Ovary (tissue), 9 donors: ENCODE data around the gene POFUT1. TPM values are rescaled to one million over a fixed set of nuclear protein-coding genes. Genes with fewer than 3 reads are reported as not detected.

ENCODE experiments used
- DNase-seq, 5 donors: peaks; one replicate each; pipeline ENCODE4 v3.0.0-alpha.2; 2019 to 2020
- H3K27ac ChIP-seq, 2 donors: fragments of 200-600 bp; one replicate each; pipeline versions ENCODE4 v1.5.1 to v1.8.0; 2019 to 2022
- H3K27me3 ChIP-seq: fragments of 200-600 bp; one replicate; pipeline ENCODE4 v1.8.0; 2022
- H3K36me3 ChIP-seq: fragments of 200-600 bp; sonication (generic); one replicate; pipeline ENCODE4 v1.5.1; 2019
- H3K4me1 ChIP-seq: one replicate; pipeline ENCODE4 v1.8.1; 2013; ENCODE audit warnings: mild to moderate bottlenecking, moderate library complexity; ENCODE audit not compliant: insufficient read depth
- H3K4me3 ChIP-seq: fragments of 200-600 bp; sonication (generic); one replicate; pipeline ENCODE4 v1.5.1; 2017
- H3K9me3 ChIP-seq, 2 donors: fragments of 200-600 bp in 1 of 2; sonication (generic) in 1 of 2; one replicate each; pipeline versions ENCODE4 v1.5.1 to v1.8.1; 2013 to 2019; ENCODE audit warnings: mild to moderate bottlenecking in 1 of 2, moderate library complexity in 1 of 2
- EP300 ChIP-seq: sonication (generic); formaldehyde crosslinking; IDR thresholded peaks from one replicate; pipeline ENCODE4 v1.6.1; 2017; ENCODE audit warnings: antibody characterized with exemption
- POLR2A ChIP-seq: fragments of 450-650 bp; IDR thresholded peaks from one replicate; pipeline ENCODE4 v1.6.1; 2017; ENCODE audit warnings: antibody characterized with exemption, mild to moderate bottlenecking, moderate library complexity
- WGBS, 3 donors: extraction: QIAGEN DNeasy Blood & Tissue Kit in 1 of 3; methylation state at CpG; one replicate each; pipeline versions ENCODE4 v1.1.5 to v1.1.7; 2013 to 2017; 5-methylcytosine and 5-hydroxymethylcytosine counted together
- intact Hi-C, 4 donors: fragments of 100-400 bp; cut with DNase I; formaldehyde crosslinking; loops; one replicate each; pipeline versions ENCODE4 v1.11.0 to v1.15.1; 2022 to 2023
- polyA plus RNA-seq, 2 donors: library from polyadenylated mRNA; stranded (reverse); fragments of 200-250 nt in 1 of 2; fragments of 350-450 nt in 1 of 2; fragmentation: Illumina TruSeq in 1 of 2; extraction: RNeasy Lipid Tissue Mini Kit (QIAGEN cat#74804) in 1 of 2; gene quantifications; one replicate each; pipeline ENCODE4 v1.2.3, GENCODE V29; 2013 to 2014
- total RNA-seq, 7 donors: library from RNA; depleted of rRNA in 2 of 7; stranded (reverse); fragments of >200 nt in 2 of 7; fragmentation: NEBNext Ultra II Directional in 3 of 7; extraction: Animal tissue kit (Norgen Biotek cat#: 25700) in 3 of 7; gene quantifications; one replicate each; pipeline versions ENCODE4 v1.1.0 to v1.2.4, GENCODE V29; 2016 to 2023
- TF ChIP-seq, protein P1 (sequence below), 3 donors: fragments of 450-650 bp in 2 of 3; fragments of 200-600 bp in 1 of 3; IDR thresholded peaks; one replicate each; pipeline versions ENCODE4 v1.5.1 to v1.8.0; 2016 to 2022; ENCODE audit warnings: antibody characterized with exemption in 3 of 3, mild to moderate bottlenecking in 1 of 3
- donor health status: DM: no; HTN: no; CAD: no; lungs with moderate emphysema.
- donor health status: DM: no; HTN: no; CAD: no.
- donor health status: Bipolar disorder and iron deficiency.
- donor health status: DM: yes; HTN: yes; CAD: no.
- donor health status: DM: no; HTN: no; CAD: no.
- donor health status: DM: yes; HTN: yes; CAD: no.

The POFUT1 gene
- total and polyA plus RNA-seq, 9 donors, result 18.0 to 48.4 (median 32.3) TPM

DNA sequence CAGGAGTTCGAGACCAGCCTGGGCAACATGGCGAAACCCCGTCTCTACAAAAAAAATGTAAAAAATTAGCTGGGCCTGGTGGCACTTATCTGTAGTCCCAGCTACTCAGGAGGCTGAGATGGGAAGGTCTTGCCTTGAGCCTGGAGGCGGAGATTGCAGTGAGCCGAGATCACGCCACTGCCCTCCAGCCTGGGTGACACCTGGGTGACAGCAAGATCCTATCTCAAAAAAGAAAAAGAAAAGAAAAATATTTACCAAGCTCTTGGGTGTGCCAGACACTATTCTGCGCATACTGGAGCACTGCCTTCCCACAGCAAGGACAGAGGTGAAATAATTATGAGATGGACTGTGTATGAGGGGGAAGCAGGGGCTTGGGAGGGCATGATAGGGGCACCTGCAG lies 19.6 kb downstream of the POFUT1 start:
- Histone ChIP-seq H3K27me3 (no peaks in the 10 kb centered on the region), H3K27ac (no peak overlapping the region), H3K4me3 (no peak overlapping the region), H3K36me3 (no peaks in the 10 kb centered on the region), H3K4me1 (no peaks in the 10 kb centered on the region), H3K9me3 (no peaks in the 10 kb centered on the region)
- 92% methylated on average over 7 of the region's 7 CpGs for WGBS, 3 donors
- intact Hi-C loops, result no loop called here
- no peak for DNase-seq
- TF ChIP-seq, protein P1, sequence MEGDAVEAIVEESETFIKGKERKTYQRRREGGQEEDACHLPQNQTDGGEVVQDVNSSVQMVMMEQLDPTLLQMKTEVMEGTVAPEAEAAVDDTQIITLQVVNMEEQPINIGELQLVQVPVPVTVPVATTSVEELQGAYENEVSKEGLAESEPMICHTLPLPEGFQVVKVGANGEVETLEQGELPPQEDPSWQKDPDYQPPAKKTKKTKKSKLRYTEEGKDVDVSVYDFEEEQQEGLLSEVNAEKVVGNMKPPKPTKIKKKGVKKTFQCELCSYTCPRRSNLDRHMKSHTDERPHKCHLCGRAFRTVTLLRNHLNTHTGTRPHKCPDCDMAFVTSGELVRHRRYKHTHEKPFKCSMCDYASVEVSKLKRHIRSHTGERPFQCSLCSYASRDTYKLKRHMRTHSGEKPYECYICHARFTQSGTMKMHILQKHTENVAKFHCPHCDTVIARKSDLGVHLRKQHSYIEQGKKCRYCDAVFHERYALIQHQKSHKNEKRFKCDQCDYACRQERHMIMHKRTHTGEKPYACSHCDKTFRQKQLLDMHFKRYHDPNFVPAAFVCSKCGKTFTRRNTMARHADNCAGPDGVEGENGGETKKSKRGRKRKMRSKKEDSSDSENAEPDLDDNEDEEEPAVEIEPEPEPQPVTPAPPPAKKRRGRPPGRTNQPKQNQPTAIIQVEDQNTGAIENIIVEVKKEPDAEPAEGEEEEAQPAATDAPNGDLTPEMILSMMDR (IDR thresholded peaks at IDR 0.05), result no peak
- no peak for TF ChIP-seq EP300
- no peak for TF ChIP-seq POLR2A

DNA sequence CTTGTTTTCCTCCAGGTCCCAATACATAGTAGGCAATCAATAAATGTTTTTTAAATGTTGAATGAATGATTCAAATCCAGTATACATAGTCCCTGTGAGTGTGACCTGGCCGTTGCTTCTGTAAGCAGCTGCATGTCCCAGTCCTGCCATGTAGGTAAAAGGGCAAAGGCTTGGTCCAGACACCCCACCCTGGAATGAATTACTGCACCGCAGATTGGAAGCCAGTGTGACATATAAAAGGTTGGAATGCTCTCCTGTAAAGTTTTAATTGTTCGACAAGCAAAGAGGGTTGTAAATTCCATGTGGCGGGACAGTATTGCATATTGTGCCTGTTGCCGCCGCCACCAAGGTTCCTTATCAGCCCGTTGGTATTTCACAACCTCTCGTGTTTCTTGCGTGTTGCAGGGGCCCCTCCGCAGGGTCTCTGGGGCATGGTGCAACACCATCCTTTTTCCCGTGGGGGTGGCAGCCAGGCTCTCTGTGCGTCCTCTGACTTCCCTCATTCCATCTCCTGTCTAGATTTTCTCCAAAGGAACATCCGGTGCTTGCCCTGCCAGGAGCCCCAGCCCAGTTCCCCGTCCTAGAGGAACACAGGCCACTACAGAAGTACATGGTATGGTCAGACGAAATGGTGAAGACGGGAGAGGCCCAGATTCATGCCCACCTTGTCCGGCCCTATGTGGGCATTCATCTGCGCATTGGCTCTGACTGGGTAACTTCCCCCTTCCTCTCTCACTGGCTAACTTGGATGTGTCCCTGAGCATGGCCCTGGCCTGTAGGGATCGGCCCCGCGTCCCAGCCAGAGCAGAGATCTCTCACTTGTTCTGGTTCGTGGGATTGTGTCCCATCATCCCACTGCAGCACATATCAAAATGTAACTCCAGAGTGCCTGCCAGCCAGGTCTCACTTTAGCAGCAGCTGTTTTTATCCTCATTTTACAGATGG lies 20.3 kb downstream of the POFUT1 start:
- no peaks in the 10 kb centered on the region for H3K36me3 ChIP-seq
- no peaks in the 10 kb centered on the region for H3K4me1 ChIP-seq
- no peak overlapping the region for H3K27ac ChIP-seq
- no peak for DNase-seq
- no peaks in the 10 kb centered on the region for H3K27me3 ChIP-seq
- TF ChIP-seq POLR2A (no peak), EP300 (no peak)
- TF ChIP-seq, protein P1 (IDR thresholded peaks at IDR 0.05), result no peak
- no peaks in the 10 kb centered on the region for H3K9me3 ChIP-seq
- H3K4me3 ChIP-seq, result no peak overlapping the region
- 78 to 87% (median 82%) methylated on average over 22 of the region's 22 CpGs for WGBS, 3 donors
- intact Hi-C loops, result no loop called here

DNA sequence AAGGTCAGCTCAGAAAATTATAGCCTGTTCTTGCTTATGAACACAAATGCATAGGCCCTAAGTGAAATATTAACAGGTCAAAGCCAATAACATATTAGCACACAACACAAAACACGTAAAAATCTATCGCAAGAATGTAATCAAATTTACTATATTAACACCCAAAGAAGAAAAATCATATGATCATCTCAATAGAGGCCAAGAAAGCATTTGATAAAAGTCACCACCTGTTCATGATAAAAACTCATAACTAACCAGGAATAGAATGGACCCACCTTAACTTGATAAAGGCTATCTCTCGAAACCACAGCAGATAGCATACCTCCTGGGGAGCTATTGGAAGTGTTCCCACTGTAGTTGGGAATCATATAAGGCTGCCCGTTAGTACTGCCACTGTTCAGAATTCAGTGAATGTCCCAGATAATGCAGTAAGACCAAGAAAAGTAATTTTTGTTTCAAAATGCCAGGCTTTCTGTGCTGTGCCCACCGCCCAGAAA lies 21.6 kb downstream of the POFUT1 start:
- no peaks in the 10 kb centered on the region for H3K9me3 ChIP-seq
- no peak overlapping the region for H3K27ac ChIP-seq
- 88 to 96% (median 92%) methylated on average over 5 of the region's 5 CpGs for WGBS, 3 donors
- intact Hi-C loops, result no loop called here
- DNase-seq, result no peak
- TF ChIP-seq, protein P1 (IDR thresholded peaks at IDR 0.05), result no peak
- TF ChIP-seq POLR2A (no peak), EP300 (no peak)
- no peaks in the 10 kb centered on the region for H3K4me1 ChIP-seq
- no peak overlapping the region for H3K4me3 ChIP-seq
- H3K36me3 ChIP-seq, result no peaks in the 10 kb centered on the region
- no peaks in the 10 kb centered on the region for H3K27me3 ChIP-seq

DNA sequence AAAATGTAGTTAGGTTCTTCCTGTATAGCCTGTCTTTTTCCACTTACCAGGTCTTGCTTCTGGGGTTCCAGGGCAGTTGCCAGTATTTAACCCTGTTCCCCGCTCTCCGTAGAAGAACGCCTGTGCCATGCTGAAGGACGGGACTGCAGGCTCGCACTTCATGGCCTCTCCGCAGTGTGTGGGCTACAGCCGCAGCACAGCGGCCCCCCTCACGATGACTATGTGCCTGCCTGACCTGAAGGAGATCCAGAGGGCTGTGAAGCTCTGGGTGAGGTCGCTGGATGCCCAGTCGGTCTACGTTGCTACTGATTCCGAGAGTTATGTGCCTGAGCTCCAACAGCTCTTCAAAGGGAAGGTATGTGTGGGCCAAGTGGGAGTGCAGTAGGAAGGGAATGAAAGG lies 23.0 kb downstream of the POFUT1 start:
- no peak for DNase-seq
- no peak overlapping the region for H3K4me3 ChIP-seq
- H3K27ac ChIP-seq, result no peak overlapping the region
- intact Hi-C loops, result no loop called here
- no peaks in the 10 kb centered on the region for H3K4me1 ChIP-seq
- H3K27me3 ChIP-seq, result no peaks in the 10 kb centered on the region
- TF ChIP-seq EP300 (no peak), POLR2A (no peak)
- TF ChIP-seq, protein P1 (IDR thresholded peaks at IDR 0.05), result no peak
- H3K9me3 ChIP-seq, result no peaks in the 10 kb centered on the region
- 91 to 95% (median 94%) methylated on average over 13 of the region's 13 CpGs for WGBS, 3 donors
- H3K36me3 ChIP-seq, result no peaks in the 10 kb centered on the region
